Endothelial cell of umbilical vein (primary cell): ENCODE data around the gene OR51D1. TPM values are rescaled to one million over a fixed set of nuclear protein-coding genes. Genes with fewer than 3 reads are reported as not detected.

ENCODE experiments used
- BruUV-seq: library from RNA; stranded (reverse); fragments of 400-500 nt; replicated peaks from 2 replicates; lab custom pipeline; 2021; lab: Mats Ljungman, UMichigan
- CTCF ChIA-PET: fragments of 300-600, 350-600 bp; sonication (Branson Sonifier 250); formaldehyde crosslinking; loops from one replicate; lab custom pipeline; 2021; ENCODE audit warnings: antibody characterized with exemption, inconsistent platforms; lab: Charles Lee
- POLR2A ChIA-PET: fragments of 300-600, 350-600 bp; sonication (Branson Sonifier 250); formaldehyde crosslinking; loops from one replicate; lab custom pipeline; 2021; ENCODE audit warnings: antibody characterized with exemption, inconsistent platforms; lab: Charles Lee
- DNase-seq: peaks from one replicate; pipeline ENCODE4 v3.0.0-alpha.2; 2011; ENCODE audit warnings: low read depth, low spot score
- FAIRE-seq: peaks from 2 replicates; lab custom pipeline; 2011; peaks lifted over from hg19 to GRCh38; lab: Jason Lieb, UNC
- H2AFZ ChIP-seq: 2 replicates; pipeline ENCODE4 v1.6.0; 2012; ENCODE audit warnings: low read depth, low read length, control low read depth, inconsistent platforms
- H3K27ac ChIP-seq: 2 replicates; pipeline ENCODE4 v1.5.1; 2011; ENCODE audit warnings: low read depth, mild to moderate bottlenecking, control low read depth, low read length, moderate library complexity; ENCODE audit not compliant: insufficient read depth
- H3K27me3 ChIP-seq, 2 experiments: 2 replicates each; pipeline versions ENCODE4 v1.6.0 to v1.6.1; 2011; ENCODE audit warnings: low read length in 2 of 2, mixed read lengths in 1 of 2; ENCODE audit not compliant: control insufficient read depth in 2 of 2, insufficient read depth in 2 of 2
- H3K36me3 ChIP-seq, 2 experiments: 2 replicates in 1 of 2; 3 replicates in 1 of 2; pipeline ENCODE4 v1.5.1; 2011; ENCODE audit warnings: low read length in 2 of 2, mild to moderate bottlenecking in 1 of 2, moderate library complexity in 1 of 2; ENCODE audit not compliant: control insufficient read depth in 2 of 2, insufficient read depth in 2 of 2; ENCODE audit errors: extremely low read depth in 1 of 2
- H3K4me1 ChIP-seq: 3 replicates; pipeline ENCODE4 v1.5.1; 2011; ENCODE audit warnings: mild to moderate bottlenecking, low read length; ENCODE audit not compliant: control insufficient read depth, insufficient read depth; ENCODE audit errors: extremely low read depth
- H3K4me2 ChIP-seq: 2 replicates; pipeline ENCODE4 v1.6.1; 2011; ENCODE audit warnings: low read length, control low read depth, mixed read lengths; ENCODE audit not compliant: insufficient read depth
- H3K4me3 ChIP-seq, 3 experiments: fragments of 200-600 bp in 1 of 3; sonication (generic), shearing (Covaris generic) in 1 of 3; replicated peaks in 1 of 3; 2 replicates each; pipeline ENCODE4 v1.5.1; 2011 to 2016; ENCODE audit warnings: control low read depth in 3 of 3, low read length in 3 of 3, mild to moderate bottlenecking in 2 of 3, inconsistent platforms in 1 of 3, low read depth in 1 of 3, moderate library complexity in 1 of 3; ENCODE audit not compliant: insufficient read depth in 1 of 3
- H3K79me2 ChIP-seq: 2 replicates; pipeline ENCODE4 v1.6.0; 2012; ENCODE audit warnings: low read length, inconsistent platforms; ENCODE audit not compliant: control insufficient read depth, insufficient read depth
- H3K9ac ChIP-seq: replicated peaks from 2 replicates; pipeline ENCODE3; 2011; ENCODE audit warnings: low read length, control low read depth; ENCODE audit not compliant: insufficient read depth; ENCODE audit errors: extremely low read depth
- H3K9me1 ChIP-seq: replicated peaks from 3 replicates; pipeline ENCODE4 v1.6.0; 2011; ENCODE audit warnings: mild to moderate bottlenecking, low read length; ENCODE audit not compliant: control insufficient read depth, insufficient read depth; ENCODE audit errors: extremely low read depth
- H3K9me3 ChIP-seq: replicated peaks from 2 replicates; pipeline ENCODE4 v1.5.1; 2012; ENCODE audit warnings: low read length, inconsistent platforms; ENCODE audit not compliant: control insufficient read depth, insufficient read depth
- H4K20me1 ChIP-seq: replicated peaks from 2 replicates; pipeline ENCODE3; 2011; ENCODE audit warnings: mild to moderate bottlenecking, low read length; ENCODE audit not compliant: control insufficient read depth, insufficient read depth; ENCODE audit errors: extremely low read depth
- EZH2 ChIP-seq: IDR thresholded peaks from 2 replicates; pipeline ENCODE4 v1.6.1; 2012; ENCODE audit warnings: borderline replicate concordance, low read depth, mild to moderate bottlenecking, moderate library complexity, low read length, inconsistent platforms; ENCODE audit not compliant: severe bottlenecking
- FOS ChIP-seq: IDR thresholded peaks from 2 replicates; pipeline ENCODE4 v1.6.1; 2011; ENCODE audit warnings: mild to moderate bottlenecking, low read length, moderate library complexity, borderline replicate concordance; ENCODE audit not compliant: insufficient read depth
- GATA2 ChIP-seq: IDR thresholded peaks from 2 replicates; pipeline ENCODE4 v1.7.0; 2011; ENCODE audit warnings: low read depth, mild to moderate bottlenecking, moderate library complexity, mixed read lengths, low read length; ENCODE audit not compliant: insufficient read length, insufficient read depth
- JUN ChIP-seq: IDR thresholded peaks from 2 replicates; pipeline ENCODE4 v1.6.1; 2011; ENCODE audit warnings: borderline replicate concordance, low read depth; ENCODE audit not compliant: insufficient read length, insufficient read depth
- MYC ChIP-seq: IDR thresholded peaks from one replicate; pipeline ENCODE4 v1.6.1; 2011; ENCODE audit warnings: mild to moderate bottlenecking, low read depth, low read length
- POLR2A ChIP-seq: IDR thresholded peaks from 2 replicates; pipeline ENCODE4 v1.6.1; 2012; ENCODE audit warnings: low read depth, mild to moderate bottlenecking, control low read depth, low read length
- POLR2AphosphoS5 ChIP-seq: IDR thresholded peaks from 2 replicates; pipeline ENCODE4 v1.6.1; 2012; ENCODE audit warnings: low read depth, mild to moderate bottlenecking, control low read depth, low read length, moderate library complexity; ENCODE audit not compliant: insufficient read depth
- dilution Hi-C: fragments of 300-500 bp; cut with MboI; formaldehyde crosslinking; loops from one replicate; pipeline ENCODE4 v1.15.0; 2019; ENCODE audit warnings: low sequenced_read_pairs; ENCODE audit not compliant: extremely low pct_ligation_motif_present
- intact Hi-C: fragments of 100-400 bp; cut with micrococcal nuclease; formaldehyde crosslinking; loops from one replicate; pipeline ENCODE4 v1.10.0; 2022
- polyA plus RNA-seq, 4 experiments: library from polyadenylated mRNA; depleted of rRNA in 3 of 4; stranded (reverse) in 3 of 4; unstranded in 1 of 4; fragments of >200 nt; gene quantifications; 2 replicates each; pipeline versions ENCODE4 v1.2.1 to v1.2.3, GENCODE V29; 2011 to 2012; ENCODE audit warnings: missing spikeins in 1 of 4
- total RNA-seq: library from RNA; stranded (reverse); gene quantifications from 2 replicates; pipeline ENCODE4 v1.2.3, GENCODE V29; 2021
- TF ChIP-seq, protein P1 (sequence below): IDR thresholded peaks from 2 replicates; pipeline ENCODE4 v1.6.1; 2011; ENCODE audit not compliant: insufficient read depth, insufficient read length
- TF ChIP-seq, protein P2 (sequence below), 2 donors: IDR thresholded peaks; 1 replicate in 1 of 2; 2 replicates in 1 of 2; pipeline ENCODE4 v1.5.1; 2011; ENCODE audit warnings: low read length in 2 of 2, mild to moderate bottlenecking in 2 of 2, moderate library complexity in 2 of 2, control low read depth in 1 of 2, inconsistent platforms in 1 of 2, low read depth in 1 of 2; ENCODE audit not compliant: insufficient read depth in 1 of 2; ENCODE audit errors: extremely low read depth in 1 of 2

OR51D1 gene
- total and polyA plus RNA-seq, 2 donors (not counting 3 experiments of a cell fraction or from before 2014, with no cell fraction given): not detected

DNA sequence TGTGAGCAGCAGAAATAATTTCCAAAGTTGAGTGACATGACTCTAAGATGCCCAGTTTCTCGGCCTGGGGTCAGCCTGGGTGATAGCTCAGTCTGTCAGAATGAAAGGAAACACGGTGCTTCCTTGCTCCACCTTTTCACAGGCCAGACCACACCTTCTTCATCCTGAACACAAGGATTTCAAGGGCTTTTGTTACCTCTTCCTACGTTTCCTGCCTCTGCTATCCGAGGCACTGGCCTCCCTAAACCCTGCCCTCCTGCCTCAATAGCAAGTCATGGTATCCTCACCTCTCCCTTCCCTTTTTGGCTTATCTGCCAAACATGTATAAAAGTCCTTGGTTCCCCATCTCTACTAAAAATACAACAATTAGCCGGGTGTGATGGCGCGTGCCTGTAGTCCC lies 4.8 kb downstream of the OR51D1 start:
- H3K27ac ChIP-seq: no peak overlapping the region
- no TSS peak for BruUV-seq
- H3K4me2 ChIP-seq: no peak overlapping the region
- no peaks in the 10 kb centered on the region for H3K9me1 ChIP-seq
- DNase-seq (no peak), FAIRE-seq (no peak)
- CTCF ChIA-PET: no interaction called here
- POLR2A ChIA-PET: no interaction called here
- intact Hi-C loops (no loop called here), dilution Hi-C loops (no loop called here)
- H2AFZ ChIP-seq: no peak overlapping the region
- TF ChIP-seq POLR2AphosphoS5 (no peak), GATA2 (no peak), JUN (no peak), EZH2 (no peak), POLR2A (no peak), FOS (no peak), MYC (no peak)
- TF ChIP-seq, protein P1, sequence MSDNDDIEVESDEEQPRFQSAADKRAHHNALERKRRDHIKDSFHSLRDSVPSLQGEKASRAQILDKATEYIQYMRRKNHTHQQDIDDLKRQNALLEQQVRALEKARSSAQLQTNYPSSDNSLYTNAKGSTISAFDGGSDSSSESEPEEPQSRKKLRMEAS: no peak
- TF ChIP-seq, protein P2, sequence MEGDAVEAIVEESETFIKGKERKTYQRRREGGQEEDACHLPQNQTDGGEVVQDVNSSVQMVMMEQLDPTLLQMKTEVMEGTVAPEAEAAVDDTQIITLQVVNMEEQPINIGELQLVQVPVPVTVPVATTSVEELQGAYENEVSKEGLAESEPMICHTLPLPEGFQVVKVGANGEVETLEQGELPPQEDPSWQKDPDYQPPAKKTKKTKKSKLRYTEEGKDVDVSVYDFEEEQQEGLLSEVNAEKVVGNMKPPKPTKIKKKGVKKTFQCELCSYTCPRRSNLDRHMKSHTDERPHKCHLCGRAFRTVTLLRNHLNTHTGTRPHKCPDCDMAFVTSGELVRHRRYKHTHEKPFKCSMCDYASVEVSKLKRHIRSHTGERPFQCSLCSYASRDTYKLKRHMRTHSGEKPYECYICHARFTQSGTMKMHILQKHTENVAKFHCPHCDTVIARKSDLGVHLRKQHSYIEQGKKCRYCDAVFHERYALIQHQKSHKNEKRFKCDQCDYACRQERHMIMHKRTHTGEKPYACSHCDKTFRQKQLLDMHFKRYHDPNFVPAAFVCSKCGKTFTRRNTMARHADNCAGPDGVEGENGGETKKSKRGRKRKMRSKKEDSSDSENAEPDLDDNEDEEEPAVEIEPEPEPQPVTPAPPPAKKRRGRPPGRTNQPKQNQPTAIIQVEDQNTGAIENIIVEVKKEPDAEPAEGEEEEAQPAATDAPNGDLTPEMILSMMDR (IDR thresholded peaks at IDR 0.05; ENCODE audit: extremely low read depth in 1 of 2, insufficient read depth in 1 of 2, low read depth in 1 of 2, low read length in 2 of 2): no peak
- H3K79me2 ChIP-seq: no peaks in the 10 kb centered on the region
- H3K9me3 ChIP-seq: no peaks in the 10 kb centered on the region
- H3K9ac ChIP-seq: no peak overlapping the region
- H3K36me3 ChIP-seq: no peaks in the 10 kb centered on the region
- H3K4me1 ChIP-seq: no peaks in the 10 kb centered on the region
- H3K4me3 ChIP-seq: no peak overlapping the region
- H3K27me3 ChIP-seq: no peaks in the 10 kb centered on the region
- H4K20me1 ChIP-seq: no peaks in the 10 kb centered on the region
